Upper lobe of left lung (tissue), 4 donors: Measurements from ENCODE around the gene CASS4.

ENCODE experiments used
- CTCF ChIP-seq, 6 experiments: fragments of 450-650 bp in 4 of 6; fragments of 200-600 bp in 2 of 6; sonication (generic) in 2 of 6; IDR thresholded peaks; one replicate each; pipeline ENCODE4 v1.5.1; 2016 to 2019; ENCODE audit warnings: antibody characterized with exemption in 6 of 6
- POLR2A ChIP-seq, 4 donors: fragments of 450-650 bp; IDR thresholded peaks; one replicate each; pipeline ENCODE4 v1.5.1; 2016 to 2017; ENCODE audit warnings: antibody characterized with exemption in 4 of 4, mild to moderate bottlenecking in 2 of 4

DNA sequence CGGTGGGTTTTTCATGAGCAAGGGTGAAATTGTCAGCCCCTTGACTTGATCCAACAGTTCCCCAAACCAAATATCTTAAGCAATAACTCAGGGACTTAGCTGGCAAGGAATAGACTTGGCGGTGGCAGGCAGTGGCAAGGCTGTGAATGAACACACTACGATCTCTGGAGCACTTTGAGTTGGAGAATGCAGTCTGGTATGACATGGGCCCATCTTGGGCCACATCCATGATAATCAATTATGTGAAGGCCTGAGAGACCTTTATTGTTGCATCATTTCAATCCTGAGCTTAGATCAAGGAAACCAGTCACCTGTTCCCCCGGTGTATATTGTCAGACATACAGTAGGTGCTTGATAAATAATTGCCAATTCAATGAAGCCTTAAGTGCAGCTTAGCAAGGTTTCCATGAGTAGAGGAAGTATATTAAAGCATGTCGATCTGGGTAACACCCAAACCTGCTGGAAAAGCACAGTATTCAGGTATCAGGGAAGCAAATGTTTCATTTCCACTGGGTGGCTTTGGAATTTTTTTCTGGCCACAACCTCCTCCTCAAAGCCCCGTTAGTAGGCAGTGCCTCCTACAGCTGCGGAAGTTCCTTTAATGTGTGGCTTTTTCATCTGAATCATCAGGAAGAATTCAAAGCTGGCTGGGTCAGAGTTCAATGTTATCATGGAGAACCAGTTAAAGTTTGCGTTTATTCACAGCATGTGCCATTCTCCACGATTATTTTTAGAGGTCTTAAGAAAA is 10.2 kb downstream of the CASS4 start:
- no peak for TF ChIP-seq CTCF (IDR thresholded peaks at IDR 0.05)
- TF ChIP-seq POLR2A (IDR thresholded peaks at IDR 0.05) = no peak
